Dermis blood vessel endothelial cell (primary cell): ENCODE data around the gene TUBB. TPM values are rescaled to one million over a fixed set of nuclear protein-coding genes. Genes with fewer than 3 reads are reported as not detected.
"Not testable (repeated sequence)": the region's sequence is repeated elsewhere in the genome, so short reads cannot be mapped to it uniquely, and the experiment has no call there.

Experiments used
- DNase-seq: peaks from one replicate; pipeline ENCODE4 v3.0.0; 2010
- total RNA-seq: library from RNA; depleted of rRNA; stranded (reverse); fragments of >200 nt; gene quantifications from 2 replicates; pipeline ENCODE4 v1.2.3, GENCODE V29; 2014

The TUBB gene
- total RNA-seq, 1 donor from 2014 or later: 301 TPM

GRCh38 chr6:30741063-30741779 is 21.1 kb downstream of the TUBB start:
- DNase-seq: no peak

- DNase-seq: no peak
These were observed 21.7 kb downstream of the TUBB start for GRCh38 chr6:30741789-30742315.

GRCh38 chr6:30742316-30743098 is 22.4 kb downstream of the TUBB start, which contains the start of gene FLOT1:
Gene FLOT1, minus strand, starts transcription at chr6:30742687. Its CDS starts 498 bp downstream, at chr6:30742189.
- DNase-seq: peak; percentile 95

- DNase-seq: peak; percentile 42
These were observed 23.2 kb downstream of the TUBB start for GRCh38 chr6:30743099-30744053.

- peak; percentile 97 for DNase-seq
These were observed 24.1 kb downstream of the TUBB start, which contains the start of gene IER3 for GRCh38 chr6:30744054-30744805. Gene IER3, minus strand, starts transcription at chr6:30744547. Its CDS starts 29 bp downstream, at chr6:30744518.

GRCh38 chr6:30747300-30747687 is 27.1 kb downstream of the TUBB start:
- peak; percentile 77 for DNase-seq

GRCh38 chr6:30747902-30748769 is 28.0 kb downstream of the TUBB start:
- DNase-seq: peak; percentile 96

- DNase-seq: peak; percentile 87
These were observed 28.8 kb downstream of the TUBB start for GRCh38 chr6:30748851-30749540.

GRCh38 chr6:30749554-30750378 is 29.6 kb downstream of the TUBB start:
- peak; percentile 41 for DNase-seq

GRCh38 chr6:30750379-30750668 is 30.2 kb downstream of the TUBB start:
- DNase-seq: no peak

GRCh38 chr6:30752157-30752927 is 32.2 kb downstream of the TUBB start:
- peak; percentile 97 for DNase-seq

- no peak for DNase-seq
These were observed 34.5 kb downstream of the TUBB start for GRCh38 chr6:30754631-30755030.

GRCh38 chr6:30756405-30757003 is 36.4 kb downstream of the TUBB start:
- not testable (repeated sequence) for DNase-seq

GRCh38 chr6:30757261-30757904 is 37.2 kb downstream of the TUBB start:
- DNase-seq: no peak

- peak; percentile 73 for DNase-seq
These were observed 39.6 kb downstream of the TUBB start for GRCh38 chr6:30759575-30760239.

GRCh38 chr6:30760549-30760948 is 40.4 kb downstream of the TUBB start:
- DNase-seq: no peak
